Large intestine (tissue), 3 donors: ENCODE data around the gene RND1. TPM values are rescaled to one million over a fixed set of nuclear protein-coding genes. Genes with fewer than 3 reads are reported as not detected.
A peak's percentile ranks its signal among the peaks of the same experiment; 100 is the strongest.
"Not testable (repeated sequence)": the region's sequence is repeated elsewhere in the genome, so short reads cannot be mapped to it uniquely, and the experiment has no call there.

Experiments
- DNase-seq, 2 donors: peaks; one replicate each; pipeline versions ENCODE4 v3.0.0 to v3.0.0-alpha.2; 2013
- H3K27ac ChIP-seq: one replicate; pipeline ENCODE4 v1.5.1; 2013; ENCODE audit warnings: low read length
- H3K27me3 ChIP-seq: 2 replicates; pipeline ENCODE4 v1.6.1; 2013; ENCODE audit warnings: low read length; ENCODE audit not compliant: control insufficient read depth, insufficient read depth
- H3K36me3 ChIP-seq: 2 replicates; pipeline ENCODE4 v1.6.1; 2013; ENCODE audit warnings: low read length; ENCODE audit not compliant: control insufficient read depth, insufficient read depth
- H3K4me1 ChIP-seq: one replicate; pipeline ENCODE4 v1.6.1; 2013; ENCODE audit warnings: low read length; ENCODE audit not compliant: control insufficient read depth, insufficient read depth
- H3K4me3 ChIP-seq: one replicate; pipeline ENCODE4 v1.5.1; 2013; ENCODE audit warnings: low read length
- H3K9me3 ChIP-seq: one replicate; pipeline ENCODE4 v1.6.1; 2013; ENCODE audit warnings: mild to moderate bottlenecking, low read depth, low read length, moderate library complexity; ENCODE audit not compliant: control insufficient read depth
- WGBS: methylation state at CpG from one replicate; pipeline ENCODE4 v1.1.5; 2013; ENCODE audit warnings: low lambda C conversion rate; ENCODE audit not compliant: insufficient coverage; 5-methylcytosine and 5-hydroxymethylcytosine counted together
- polyA plus RNA-seq: library from polyadenylated mRNA; unstranded; fragments of 120-200 nt; gene quantifications from one replicate; pipeline ENCODE4 v1.2.1, GENCODE V29; 2013

Gene RND1
- polyA plus RNA-seq, 1 donor: 1.3 TPM

DNA sequence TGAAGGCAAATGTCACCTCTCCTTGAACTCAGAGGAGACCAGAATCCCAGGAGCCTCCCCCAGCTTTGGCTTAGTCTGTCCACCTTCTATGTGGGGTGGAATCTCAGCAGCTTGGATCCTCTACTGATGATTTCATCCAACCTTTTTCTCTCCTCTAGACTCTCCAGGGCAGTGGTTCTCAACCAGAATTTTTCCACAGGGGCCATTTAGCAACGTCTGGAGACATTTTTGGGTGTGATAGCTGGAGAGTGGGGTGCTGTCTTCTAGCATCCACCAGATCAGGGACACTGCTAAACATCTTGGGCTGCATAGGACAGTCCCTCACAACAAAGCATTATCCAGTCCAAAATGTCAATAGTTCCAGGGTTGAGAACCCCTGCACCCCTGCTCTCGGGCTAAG, 9.3 kb downstream of the RND1 start:
- DNase-seq: no peak
- WGBS: no CpG with 5 or more reads among the region's 2 CpGs
- H3K4me1 ChIP-seq: peaks cover 3% of the 10 kb centered on the region
- peaks cover 8% of the 10 kb centered on the region for H3K36me3 ChIP-seq
- H3K27me3 ChIP-seq: no peaks in the 10 kb centered on the region
- H3K27ac ChIP-seq: no peak overlapping the region
- H3K4me3 ChIP-seq: no peak overlapping the region
- no peaks in the 10 kb centered on the region for H3K9me3 ChIP-seq

DNA sequence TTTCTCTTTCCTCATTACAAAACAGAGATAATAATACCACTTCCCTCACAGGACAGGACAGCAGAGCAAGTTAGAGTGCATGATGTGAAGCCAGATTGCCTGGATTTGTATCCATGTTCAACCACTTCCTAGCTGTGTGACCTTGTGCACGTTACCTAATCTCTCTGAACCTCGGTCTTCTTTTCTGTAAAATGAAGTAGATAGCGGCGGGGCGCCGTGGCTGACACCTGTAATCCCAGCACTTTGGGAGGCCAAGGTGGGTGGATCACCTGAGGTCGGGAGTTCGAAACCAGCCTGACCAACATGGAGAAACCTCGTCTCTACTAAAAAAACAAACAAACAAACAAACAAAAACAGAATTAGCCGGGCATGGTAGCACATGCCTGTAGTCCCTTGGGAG, 10.7 kb downstream of the RND1 start:
- not testable (repeated sequence) for H3K9me3 ChIP-seq, H3K27me3 ChIP-seq, H3K4me1 ChIP-seq, H3K27ac ChIP-seq, H3K36me3 ChIP-seq, DNase-seq, H3K4me3 ChIP-seq
- no CpG with 5 or more reads among the region's 10 CpGs for WGBS

DNA sequence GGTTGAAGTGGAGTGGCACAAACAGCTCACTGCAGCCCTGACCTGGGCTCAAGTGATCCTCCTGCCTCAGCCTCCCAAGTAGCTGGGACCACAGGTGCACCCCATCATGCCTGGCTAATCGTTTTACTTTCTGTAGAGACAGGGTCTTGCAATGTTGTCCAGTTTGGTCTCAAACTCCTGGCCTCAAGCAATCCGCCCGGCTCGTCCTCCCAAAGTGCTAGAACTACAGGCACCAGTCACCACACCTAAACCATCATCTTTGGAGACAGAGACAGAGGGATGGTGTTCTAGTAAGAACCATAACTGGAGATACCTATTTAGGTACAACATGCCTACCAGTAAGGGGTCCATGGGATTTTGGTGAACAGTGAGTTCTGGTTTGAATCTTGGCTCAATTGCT, 11.2 kb downstream of the RND1 start:
- Histone ChIP-seq H3K4me1 (peaks cover 7% of the 10 kb centered on the region), H3K36me3 (peaks cover 5% of the 10 kb centered on the region), H3K27me3 (no peaks in the 10 kb centered on the region), H3K27ac (no peak overlapping the region), H3K4me3 (no peak overlapping the region), H3K9me3 (no peaks in the 10 kb centered on the region)
- DNase-seq: no peak
- WGBS: no CpG with 5 or more reads among the region's 4 CpGs

DNA sequence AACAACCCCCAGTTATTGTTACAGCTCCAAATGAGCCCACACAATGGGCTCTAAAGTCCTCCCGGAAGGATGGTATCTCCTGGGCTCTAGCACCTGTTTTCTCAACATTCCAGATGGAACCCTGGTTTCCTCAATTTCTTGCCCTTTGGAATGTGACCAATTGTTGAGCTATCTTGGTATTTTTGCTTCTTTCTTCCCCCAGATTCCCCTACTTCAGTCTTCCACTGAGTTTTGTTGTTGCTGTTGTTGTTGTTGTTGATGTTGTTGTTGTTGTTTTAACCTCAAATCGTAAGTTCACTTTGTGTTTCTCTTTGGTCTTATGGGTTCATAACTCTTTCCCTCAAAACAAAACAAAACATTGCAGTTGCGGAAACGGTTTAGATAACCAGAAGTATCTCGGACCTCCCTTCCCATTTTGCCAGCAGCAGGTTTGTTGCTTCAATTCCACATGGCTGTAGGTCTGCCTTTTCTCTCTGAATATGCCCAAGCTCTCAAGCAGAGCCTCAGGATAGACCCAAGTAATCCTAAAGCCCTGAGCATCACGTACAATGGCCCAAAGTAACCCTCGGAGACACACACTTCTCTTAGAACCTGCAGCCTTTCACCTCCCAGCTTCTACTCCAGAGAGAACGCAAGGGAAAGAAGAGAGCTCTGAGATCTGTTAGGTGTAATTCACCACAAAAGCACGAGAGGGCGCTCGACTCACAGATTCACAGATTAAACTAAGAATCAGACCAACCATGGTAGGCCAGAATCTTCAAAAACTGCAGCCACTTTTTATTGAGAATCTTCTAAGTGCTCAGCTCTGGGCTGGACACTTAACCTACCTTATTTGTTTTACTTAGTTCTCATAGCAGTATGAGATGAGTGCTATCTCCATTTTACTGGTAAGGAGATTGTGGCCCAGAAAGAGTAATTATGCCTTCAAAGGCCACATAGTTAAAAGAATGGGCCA, 12.7 kb downstream of the RND1 start:
- no peaks in the 10 kb centered on the region for H3K27me3 ChIP-seq
- H3K9me3 ChIP-seq: no peaks in the 10 kb centered on the region
- H3K27ac ChIP-seq: peak overlapping the region; percentile 29
- H3K4me1 ChIP-seq: peaks cover 7% of the 10 kb centered on the region
- peak overlapping the region; percentile 99 for H3K4me3 ChIP-seq
- peak; percentile 81 to 86 for DNase-seq
- no CpG with 5 or more reads among the region's 11 CpGs for WGBS
- H3K36me3 ChIP-seq: peaks cover 12% of the 10 kb centered on the region

DNA sequence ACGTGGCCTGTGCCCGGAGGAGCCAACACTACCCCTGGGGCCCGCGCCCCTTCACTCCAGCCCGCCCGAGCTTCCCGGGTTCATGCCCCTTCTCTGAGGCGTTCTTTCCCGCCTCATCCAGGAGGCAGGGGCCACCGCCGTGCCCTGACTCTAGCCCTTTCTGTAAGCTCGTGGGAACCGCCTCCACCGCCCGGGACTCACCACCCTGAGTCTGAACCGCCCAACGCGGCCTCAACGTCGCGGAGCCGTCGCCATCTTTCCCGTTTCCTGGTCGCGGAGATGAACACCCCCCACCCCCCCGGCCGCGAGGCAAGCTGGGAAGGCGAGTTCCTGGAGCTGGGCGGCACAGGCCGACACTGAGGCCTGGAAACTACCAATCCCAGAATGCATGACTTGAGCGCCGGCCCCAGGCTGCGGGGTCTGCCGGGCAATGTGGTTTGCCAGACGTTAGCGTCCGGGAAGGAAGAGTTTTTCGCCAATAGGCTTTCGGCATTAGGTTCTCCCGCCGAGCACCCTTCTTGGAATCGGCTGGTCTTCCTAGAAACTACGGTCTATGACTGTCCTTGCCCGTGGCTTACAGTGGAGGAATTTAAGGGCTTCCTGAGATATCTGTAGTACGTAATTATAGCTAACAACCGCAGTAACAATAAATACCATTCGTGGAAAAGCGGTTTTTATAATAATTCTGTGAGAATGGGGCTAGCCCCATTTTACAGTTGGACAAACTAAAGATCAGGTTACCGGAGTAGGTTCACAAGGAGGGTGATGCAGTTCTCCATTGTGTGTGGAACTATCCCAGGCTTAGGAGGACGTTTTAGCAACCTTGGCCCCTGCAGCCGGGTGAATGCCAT, 13.6 kb downstream of the RND1 start, which contains the start of gene DDX23:
Gene DDX23 (minus strand): TSS at position 281 of the 851 bp plus-strand sequence. CDS start 6,381 bp downstream, outside the sequence.
- peak; percentile 98 for DNase-seq
- H3K9me3 ChIP-seq: no peaks in the 10 kb centered on the region
- H3K4me3 ChIP-seq: peak within 1 kb of the TSS; percentile 99
- WGBS: 0% methylated on average over 6 of the region's 53 CpGs
- no peaks in the 10 kb centered on the region for H3K27me3 ChIP-seq
- H3K36me3 ChIP-seq: peaks cover 12% of the 10 kb centered on the region
- H3K27ac ChIP-seq: peak within 1 kb of the TSS; percentile 76
- H3K4me1 ChIP-seq: peaks cover 7% of the 10 kb centered on the region

DNA sequence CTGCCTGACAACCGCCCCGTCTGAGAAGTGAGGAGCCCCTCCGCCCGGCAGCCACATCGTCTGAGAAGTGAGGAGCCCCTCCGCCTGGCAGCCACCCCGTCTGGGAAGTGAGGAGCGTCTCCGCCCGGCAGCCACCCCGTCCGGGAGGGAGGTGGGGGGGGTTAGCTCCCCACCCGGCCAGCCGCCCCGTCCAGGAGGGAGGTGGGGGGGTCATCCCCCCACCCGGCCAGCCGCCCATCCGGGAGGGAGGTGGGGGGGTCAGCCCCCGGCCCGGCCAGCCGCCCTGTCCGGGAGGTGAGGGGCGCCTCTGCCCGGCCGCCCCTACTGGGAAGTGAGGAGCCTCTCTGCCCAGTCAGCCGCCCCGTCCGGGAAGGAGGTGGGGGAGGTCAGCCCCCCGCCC, 23.6 kb downstream of the RND1 start:
- WGBS: no CpG with 5 or more reads among the region's 29 CpGs
- DNase-seq, H3K9me3 ChIP-seq, H3K4me1 ChIP-seq, H3K27ac ChIP-seq, H3K4me3 ChIP-seq, H3K27me3 ChIP-seq: not testable (repeated sequence)
- H3K36me3 ChIP-seq: peaks cover 60% of the 10 kb centered on the region

DNA sequence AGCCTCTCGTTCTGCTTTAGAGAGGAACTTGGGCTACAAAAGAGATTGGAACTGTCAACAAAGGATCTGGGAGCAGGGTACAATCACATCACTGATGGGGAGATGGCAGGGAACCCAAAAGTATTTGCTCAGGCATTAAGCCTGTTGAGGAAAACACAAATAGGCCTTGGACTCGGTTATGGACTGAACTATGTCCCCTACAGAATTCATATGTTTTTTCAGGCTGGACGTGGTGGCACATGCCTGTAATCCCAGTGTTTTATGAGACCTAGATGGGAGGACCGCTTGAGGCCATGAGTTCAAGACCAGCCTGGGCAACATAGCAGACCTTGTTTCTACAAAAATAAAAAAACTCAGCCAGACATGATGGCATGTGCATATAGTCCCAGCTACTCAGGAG, 27.6 kb downstream of the RND1 start:
- H3K27me3 ChIP-seq: no peaks in the 10 kb centered on the region
- no peaks in the 10 kb centered on the region for H3K9me3 ChIP-seq
- H3K36me3 ChIP-seq: peaks cover 63% of the 10 kb centered on the region
- no peaks in the 10 kb centered on the region for H3K4me1 ChIP-seq
- no peak overlapping the region for H3K27ac ChIP-seq
- no CpG with 5 or more reads among the region's 4 CpGs for WGBS
- DNase-seq: no peak
- H3K4me3 ChIP-seq: no peak overlapping the region

DNA sequence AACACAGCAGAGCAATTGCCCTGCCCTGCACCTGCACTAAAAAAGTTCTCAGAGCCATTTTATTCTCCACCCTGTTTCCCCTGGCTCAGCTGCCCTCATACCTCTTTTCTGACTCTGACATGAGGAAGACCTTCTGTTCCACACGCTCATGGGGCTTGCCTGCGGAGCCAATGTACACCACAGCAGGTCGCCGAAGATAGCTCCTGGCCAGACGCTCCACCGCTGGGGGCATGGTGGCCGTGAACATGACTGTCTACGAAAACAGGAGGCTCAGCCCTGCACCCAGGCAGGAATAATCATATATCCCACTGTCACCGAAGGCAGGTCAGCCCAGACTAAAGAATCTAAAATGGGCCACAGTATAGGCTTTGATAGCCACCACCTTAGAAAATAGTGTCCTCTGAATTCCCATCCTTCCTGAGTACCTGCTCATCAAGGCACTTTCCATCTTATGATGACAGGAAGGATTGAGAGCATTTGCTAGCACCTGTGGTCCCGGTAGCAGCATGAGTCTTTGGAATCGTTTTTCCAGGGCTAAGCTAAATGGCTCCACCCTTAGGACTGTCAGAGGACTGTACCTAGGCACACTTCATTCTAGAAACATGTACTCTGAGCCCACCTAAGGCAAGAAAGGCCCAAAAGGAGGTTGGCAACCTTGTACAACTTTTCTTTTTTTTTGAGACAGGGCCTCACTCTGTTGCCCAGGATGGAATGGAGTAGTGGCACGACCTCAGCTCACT, 33.2 kb downstream of the RND1 start:
- H3K4me1 ChIP-seq: no peaks in the 10 kb centered on the region
- no peak for DNase-seq
- no peak overlapping the region for H3K27ac ChIP-seq
- no peaks in the 10 kb centered on the region for H3K27me3 ChIP-seq
- H3K9me3 ChIP-seq: no peaks in the 10 kb centered on the region
- H3K36me3 ChIP-seq: peaks cover 92% of the 10 kb centered on the region
- WGBS: no CpG with 5 or more reads among the region's 12 CpGs
- H3K4me3 ChIP-seq: no peak overlapping the region

DNA sequence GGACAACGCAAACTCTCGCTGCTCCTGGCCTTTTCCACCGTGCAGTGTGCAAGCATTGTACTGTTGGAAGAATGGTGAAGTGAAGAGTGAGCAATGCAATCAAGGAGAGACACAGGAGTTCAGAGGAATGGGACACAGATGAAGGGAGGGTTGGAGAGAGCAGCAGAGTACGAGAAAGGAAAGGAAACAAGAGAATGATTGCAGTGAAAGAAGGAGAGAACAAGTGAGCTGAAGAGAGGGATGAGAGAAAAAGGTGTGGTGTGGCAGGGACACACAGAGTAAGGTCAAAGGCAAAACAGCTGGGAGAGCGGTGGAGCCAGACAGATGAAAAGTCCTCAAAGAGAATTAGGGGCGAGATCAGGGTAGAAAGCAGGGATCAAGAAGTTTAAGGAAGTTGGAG, 34.4 kb downstream of the RND1 start:
- Histone ChIP-seq H3K27ac (no peak overlapping the region), H3K4me1 (no peaks in the 10 kb centered on the region), H3K4me3 (no peak overlapping the region), H3K27me3 (no peaks in the 10 kb centered on the region), H3K36me3 (peaks cover 90% of the 10 kb centered on the region), H3K9me3 (no peaks in the 10 kb centered on the region)
- 98% methylated on average over 5 of the region's 6 CpGs for WGBS
- DNase-seq: no peak
